GM12873 (cell line): ENCODE data around the gene PHLDB2.

Experiments
- TF ChIP-seq, protein P1 (sequence below): IDR thresholded peaks from 2 replicates; pipeline ENCODE4 v1.5.1; 2012; ENCODE audit warnings: low read depth, mild to moderate bottlenecking, moderate library complexity, low read length, control low read depth; ENCODE audit not compliant: insufficient read depth; ENCODE audit errors: missing control alignments

The PHLDB2 gene

GRCh38 chr3:111859974-111860859, 1.2 kb downstream of the PHLDB2 start:
- TF ChIP-seq, protein P1, sequence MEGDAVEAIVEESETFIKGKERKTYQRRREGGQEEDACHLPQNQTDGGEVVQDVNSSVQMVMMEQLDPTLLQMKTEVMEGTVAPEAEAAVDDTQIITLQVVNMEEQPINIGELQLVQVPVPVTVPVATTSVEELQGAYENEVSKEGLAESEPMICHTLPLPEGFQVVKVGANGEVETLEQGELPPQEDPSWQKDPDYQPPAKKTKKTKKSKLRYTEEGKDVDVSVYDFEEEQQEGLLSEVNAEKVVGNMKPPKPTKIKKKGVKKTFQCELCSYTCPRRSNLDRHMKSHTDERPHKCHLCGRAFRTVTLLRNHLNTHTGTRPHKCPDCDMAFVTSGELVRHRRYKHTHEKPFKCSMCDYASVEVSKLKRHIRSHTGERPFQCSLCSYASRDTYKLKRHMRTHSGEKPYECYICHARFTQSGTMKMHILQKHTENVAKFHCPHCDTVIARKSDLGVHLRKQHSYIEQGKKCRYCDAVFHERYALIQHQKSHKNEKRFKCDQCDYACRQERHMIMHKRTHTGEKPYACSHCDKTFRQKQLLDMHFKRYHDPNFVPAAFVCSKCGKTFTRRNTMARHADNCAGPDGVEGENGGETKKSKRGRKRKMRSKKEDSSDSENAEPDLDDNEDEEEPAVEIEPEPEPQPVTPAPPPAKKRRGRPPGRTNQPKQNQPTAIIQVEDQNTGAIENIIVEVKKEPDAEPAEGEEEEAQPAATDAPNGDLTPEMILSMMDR = peak; percentile 29

- TF ChIP-seq, protein P1 = no peak
These were observed 2.3 kb downstream of the PHLDB2 start for GRCh38 chr3:111861391-111861790.

DNA sequence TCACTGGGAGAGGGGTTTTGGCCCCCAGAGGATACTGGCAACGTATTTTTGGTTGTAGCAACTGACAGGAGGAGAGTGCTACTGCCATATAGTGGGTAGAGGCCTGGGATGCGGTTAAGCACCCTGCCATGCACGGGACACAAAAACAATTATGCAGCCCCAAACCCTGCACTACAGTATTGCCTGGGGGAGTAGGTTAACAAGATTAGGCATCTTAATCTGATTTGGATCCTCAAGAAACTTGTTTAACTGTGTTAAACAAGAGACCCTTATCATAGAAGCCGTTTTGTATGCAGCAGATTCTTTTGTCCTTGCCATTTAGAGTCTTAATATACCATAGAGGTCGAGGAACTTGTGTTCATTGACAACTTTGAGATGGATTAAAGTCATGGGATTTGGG, 3.4 kb downstream of the PHLDB2 start:
- TF ChIP-seq, protein P1 = no peak

DNA sequence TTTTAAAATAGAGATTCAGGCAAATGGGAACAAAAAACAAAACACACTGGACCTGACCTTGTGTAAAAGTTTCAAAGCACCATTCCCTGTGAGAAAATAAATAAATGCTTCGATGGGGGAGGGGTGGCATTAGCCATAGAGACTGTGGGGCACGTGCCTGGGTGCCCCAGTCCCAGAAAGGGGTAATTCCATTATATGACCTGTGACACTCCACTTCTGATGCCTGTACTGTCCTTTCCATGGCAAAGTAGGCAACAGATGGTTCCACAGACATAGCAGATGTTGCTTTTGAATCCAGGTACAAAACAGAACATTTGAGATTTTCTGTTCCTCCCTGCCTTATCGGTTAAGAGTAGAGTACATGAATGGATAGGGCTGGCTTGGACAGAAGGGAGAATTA, 3.9 kb downstream of the PHLDB2 start:
- TF ChIP-seq, protein P1 = no peak

DNA sequence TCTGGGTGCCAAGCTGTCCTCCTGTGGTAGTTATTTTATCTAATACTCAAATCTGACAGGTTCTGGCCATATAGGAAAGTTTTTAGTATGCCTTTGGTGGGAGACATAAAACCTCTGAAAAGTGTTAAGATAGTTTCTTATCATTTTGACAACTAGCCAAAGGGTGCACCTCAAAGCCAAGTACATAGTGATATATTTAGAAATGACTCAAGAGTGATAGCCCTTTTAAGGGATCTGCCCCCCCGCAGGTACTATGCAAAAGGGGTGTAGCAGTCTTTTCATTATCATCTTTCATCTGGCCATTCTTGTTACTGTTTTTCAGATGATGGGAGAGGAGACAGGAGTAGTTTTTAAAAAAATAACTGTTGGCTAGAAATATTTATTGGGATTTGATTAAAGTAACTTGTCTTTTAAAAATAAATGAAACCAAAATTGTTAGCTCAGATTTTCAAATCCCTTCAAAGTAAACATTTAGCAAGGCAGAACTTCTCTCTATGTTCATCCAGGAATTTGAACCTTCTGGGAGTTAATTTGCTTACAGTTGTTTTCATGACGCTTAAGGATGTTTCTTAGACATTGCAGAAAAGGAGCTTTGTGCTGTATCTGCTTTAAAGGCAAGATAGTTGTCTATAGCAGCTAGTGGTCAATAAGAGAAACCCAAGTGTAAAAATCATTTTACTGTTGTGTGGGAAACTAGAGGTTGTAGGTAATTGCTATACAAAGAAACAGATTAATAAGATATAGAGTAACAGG, 5.1 kb downstream of the PHLDB2 start:
- TF ChIP-seq, protein P1 = no peak

- TF ChIP-seq, protein P1 = no peak
These were observed 6.0 kb downstream of the PHLDB2 start for GRCh38 chr3:111864821-111865656.
